Activated CD8-positive, alpha-beta memory T cell treated with anti-CD3 and anti-CD28 coated beads, Interleukin-2, amount 10 ng/mL, durations not matched to agents 7 days and 5 days (primary cell): ENCODE measurements around the gene TEX261. TPM values are rescaled to one million over a fixed set of nuclear protein-coding genes. Genes with fewer than 3 reads are reported as not detected.
"Not testable (repeated sequence)": the region's sequence is repeated elsewhere in the genome, so short reads cannot be mapped to it uniquely, and the experiment has no call there.

Experiments
- ATAC-seq: fragments of 150-1000 bp; cut with Tn5 transposase; one replicate; pipeline ENCODE4 v1.10.0; 2021; ENCODE audit warnings: moderate library complexity
- CTCF ChIA-PET: fragments of 350-600 bp; sonication (Branson Sonifier 250); formaldehyde crosslinking; loops from one replicate; lab custom pipeline; 2021; ENCODE audit warnings: antibody characterized with exemption; lab: Charles Lee
- DNase-seq: peaks from one replicate; pipeline ENCODE4 v3.0.0-alpha.2; 2020
- H3K27ac Mint-ChIP-seq: one replicate; pipeline ENCODE4 v1.8.0; 2021; ENCODE audit warnings: mild to moderate bottlenecking, mixed read lengths
- H3K27me3 Mint-ChIP-seq: one replicate; pipeline ENCODE4 v1.8.0; 2021; ENCODE audit warnings: mixed read lengths
- H3K36me3 Mint-ChIP-seq: one replicate; pipeline ENCODE4 v1.8.0; 2021; ENCODE audit warnings: mild to moderate bottlenecking, mixed read lengths
- H3K4me1 Mint-ChIP-seq: one replicate; pipeline ENCODE4 v1.8.0; 2021; ENCODE audit warnings: mixed read lengths
- H3K4me3 Mint-ChIP-seq: one replicate; pipeline ENCODE4 v1.8.0; 2021; ENCODE audit warnings: mild to moderate bottlenecking, moderate library complexity, mixed read lengths
- H3K9me3 Mint-ChIP-seq: one replicate; pipeline ENCODE4 v1.8.0; 2022; ENCODE audit warnings: low read depth, mixed read lengths
- total RNA-seq, 2 experiments: library from RNA; stranded (reverse); gene quantifications; one replicate each; pipeline ENCODE4 v1.2.3, GENCODE V29; 2021

TEX261 gene
- total RNA-seq, 2 experiments from 2014 or later = 39.2 to 58.1 TPM

GRCh38 chr2:71005271-71006202 lies 10.9 kb upstream of the TEX261 start:
- CTCF ChIA-PET = interaction anchor here (1.3 kb wide), 2 partner anchors 16 to 21 kb away, joined by 3 to 4 read pairs; no protein-coding TSS in a partner anchor
- peak; percentile 34 for DNase-seq
- peaks cover 8% of the 10 kb centered on the region for H3K4me1 Mint-ChIP-seq
- no peaks in the 10 kb centered on the region for H3K9me3 Mint-ChIP-seq
- no peak overlapping the region for H3K4me3 Mint-ChIP-seq
- ATAC-seq = no peak
- H3K27me3 Mint-ChIP-seq = peaks cover 10% of the 10 kb centered on the region
- H3K27ac Mint-ChIP-seq = no peak overlapping the region
- no peaks in the 10 kb centered on the region for H3K36me3 Mint-ChIP-seq

- Mint-ChIP-seq H3K4me3 (no peak overlapping the region), H3K4me1 (peaks cover 13% of the 10 kb centered on the region), H3K27ac (no peak overlapping the region), H3K27me3 (peaks cover 3% of the 10 kb centered on the region), H3K36me3 (no peaks in the 10 kb centered on the region), H3K9me3 (no peaks in the 10 kb centered on the region)
- CTCF ChIA-PET = interaction anchor here (1.3 kb wide), 1 partner anchor 20 kb away, joined by 4 read pairs; no protein-coding TSS in a partner anchor
- ATAC-seq = no peak
- DNase-seq = peak; percentile 36
These were observed 10.2 kb upstream of the TEX261 start for GRCh38 chr2:71004857-71005256.

GRCh38 chr2:71003966-71004755 lies 9.5 kb upstream of the TEX261 start:
- CTCF ChIA-PET = interaction anchor here (1.3 kb wide), 1 partner anchor 20 kb away, joined by 4 read pairs; no protein-coding TSS in a partner anchor
- H3K9me3 Mint-ChIP-seq = no peaks in the 10 kb centered on the region
- DNase-seq = peak; percentile 31
- ATAC-seq = no peak
- no peaks in the 10 kb centered on the region for H3K27me3 Mint-ChIP-seq
- H3K27ac Mint-ChIP-seq = no peak overlapping the region
- peaks cover 20% of the 10 kb centered on the region for H3K4me1 Mint-ChIP-seq
- no peaks in the 10 kb centered on the region for H3K36me3 Mint-ChIP-seq
- H3K4me3 Mint-ChIP-seq = no peak overlapping the region

- H3K4me3 Mint-ChIP-seq = no peak overlapping the region
- no peaks in the 10 kb centered on the region for H3K9me3 Mint-ChIP-seq
- H3K36me3 Mint-ChIP-seq = no peaks in the 10 kb centered on the region
- H3K4me1 Mint-ChIP-seq = peaks cover 26% of the 10 kb centered on the region
- DNase-seq (peak; percentile 28), ATAC-seq (no peak)
- H3K27ac Mint-ChIP-seq = no peak overlapping the region
- no peaks in the 10 kb centered on the region for H3K27me3 Mint-ChIP-seq
- CTCF ChIA-PET = no interaction called here
These were observed 8.7 kb upstream of the TEX261 start for GRCh38 chr2:71003396-71003795.

- Mint-ChIP-seq H3K27ac (no peak overlapping the region), H3K36me3 (no peaks in the 10 kb centered on the region), H3K27me3 (no peaks in the 10 kb centered on the region), H3K4me3 (no peak overlapping the region), H3K4me1 (peaks cover 26% of the 10 kb centered on the region), H3K9me3 (no peaks in the 10 kb centered on the region)
- DNase-seq (no peak), ATAC-seq (no peak)
- CTCF ChIA-PET = interaction anchor here (0.7 to 4.8 kb wide), 11 partner anchors 10 to 124 kb away, joined by 3 to 72 read pairs (median 4); partner anchors contain the start of gene ANKRD53
These were observed 7.4 kb upstream of the TEX261 start for GRCh38 chr2:71001981-71002570.

- no peaks in the 10 kb centered on the region for H3K36me3 Mint-ChIP-seq
- no peak for ATAC-seq
- H3K27ac Mint-ChIP-seq = no peak overlapping the region
- no peak for DNase-seq
- H3K27me3 Mint-ChIP-seq = no peaks in the 10 kb centered on the region
- H3K9me3 Mint-ChIP-seq = no peaks in the 10 kb centered on the region
- H3K4me1 Mint-ChIP-seq = peaks cover 26% of the 10 kb centered on the region
- H3K4me3 Mint-ChIP-seq = no peak overlapping the region
- CTCF ChIA-PET = interaction anchor here (0.6 to 4.8 kb wide), 18 partner anchors 9 to 322 kb away, joined by 3 to 72 read pairs (median 4); partner anchors contain the start of genes ANKRD53, MCEE and NAGK
These were observed 6.9 kb upstream of the TEX261 start for GRCh38 chr2:71001592-71001927.

- peak overlapping the region; percentile 66 for H3K4me3 Mint-ChIP-seq
- no peaks in the 10 kb centered on the region for H3K9me3 Mint-ChIP-seq
- DNase-seq = peak; percentile 88
- CTCF ChIA-PET = interaction anchor here (0.6 to 4.8 kb wide), 16 partner anchors 9 to 323 kb away, joined by 3 to 72 read pairs (median 4); partner anchors contain the start of genes MCEE and NAGK
- peaks cover 27% of the 10 kb centered on the region for H3K4me1 Mint-ChIP-seq
- peak overlapping the region; percentile 80 for H3K27ac Mint-ChIP-seq
- no peaks in the 10 kb centered on the region for H3K27me3 Mint-ChIP-seq
- no peaks in the 10 kb centered on the region for H3K36me3 Mint-ChIP-seq
- peak; percentile 95 for ATAC-seq
These were observed 6.3 kb upstream of the TEX261 start for GRCh38 chr2:71000780-71001591.

- H3K27me3 Mint-ChIP-seq, H3K36me3 Mint-ChIP-seq, H3K9me3 Mint-ChIP-seq, H3K4me3 Mint-ChIP-seq, ATAC-seq, H3K27ac Mint-ChIP-seq: not testable (repeated sequence)
- DNase-seq = peak; percentile 39
- CTCF ChIA-PET = interaction anchor here (1.6 to 4.8 kb wide), 4 partner anchors 8 to 35 kb away, joined by 9 to 72 read pairs (median 30); no protein-coding TSS in a partner anchor
- H3K4me1 Mint-ChIP-seq = peaks cover 33% of the 10 kb centered on the region
These were observed 5.3 kb upstream of the TEX261 start for GRCh38 chr2:70999931-71000330.

GRCh38 chr2:70999362-70999761 lies 4.7 kb upstream of the TEX261 start:
- ATAC-seq (no peak), DNase-seq (no peak)
- H3K4me3 Mint-ChIP-seq = no peak overlapping the region
- H3K4me1 Mint-ChIP-seq = peaks cover 33% of the 10 kb centered on the region
- no peaks in the 10 kb centered on the region for H3K9me3 Mint-ChIP-seq
- CTCF ChIA-PET = interaction anchor here (4.2 to 4.8 kb wide), 2 partner anchors 16 to 34 kb away, joined by 50 to 72 read pairs; no protein-coding TSS in a partner anchor
- H3K27ac Mint-ChIP-seq = peak overlapping the region; percentile 26
- H3K27me3 Mint-ChIP-seq = no peaks in the 10 kb centered on the region
- no peaks in the 10 kb centered on the region for H3K36me3 Mint-ChIP-seq

- not testable (repeated sequence) for H3K27ac Mint-ChIP-seq, H3K4me3 Mint-ChIP-seq, H3K9me3 Mint-ChIP-seq, H3K36me3 Mint-ChIP-seq, ATAC-seq, DNase-seq, H3K27me3 Mint-ChIP-seq
- CTCF ChIA-PET = interaction anchor here (4.2 to 4.8 kb wide), 2 partner anchors 16 to 34 kb away, joined by 50 to 72 read pairs; no protein-coding TSS in a partner anchor
- peaks cover 35% of the 10 kb centered on the region for H3K4me1 Mint-ChIP-seq
These were observed 4.2 kb upstream of the TEX261 start for GRCh38 chr2:70998885-70999284.

GRCh38 chr2:70995426-70995729 lies 705 bp upstream of the TEX261 start:
- Mint-ChIP-seq H3K27ac (peak overlapping the region; percentile 78), H3K9me3 (no peaks in the 10 kb centered on the region), H3K4me1 (peaks cover 41% of the 10 kb centered on the region), H3K4me3 (peak overlapping the region; percentile 96), H3K36me3 (peaks cover 6% of the 10 kb centered on the region), H3K27me3 (no peaks in the 10 kb centered on the region)
- peak; percentile 45 for ATAC-seq
- CTCF ChIA-PET = no interaction called here
- peak; percentile 77 for DNase-seq
